Measurements from ENCODE around the gene NFATC1. TPM values are rescaled to one million over a fixed set of nuclear protein-coding genes. Genes with fewer than 3 reads are reported as not detected.

NFATC1 gene
- total RNA-seq, 4 donors from 2014 or later, result 7.1 to 74.7 (median 28.4) TPM

GRCh38 chr18:79520478-79521390 lies 125.0 kb downstream of the NFATC1 start:
- H3K27me3 ChIP-seq, result no peaks in the 10 kb centered on the region
- DNase-seq (no peak), ATAC-seq (no peak)
- no peak overlapping the region for H3K27ac ChIP-seq
- H3K4me3 ChIP-seq, result no peak overlapping the region
- in situ Hi-C loops (cut with MboI; ENCODE audit: low sequenced_read_pairs in 4 of 4) (no loop called here), intact Hi-C loops (cut with DNase I; ENCODE audit: low total_unique reads) (no loop called here)
- no peaks in the 10 kb centered on the region for H3K36me3 ChIP-seq
- no peaks in the 10 kb centered on the region for H3K9me3 ChIP-seq
- no peak for TF ChIP-seq POLR2A (IDR thresholded peaks at IDR 0.05)
- H3K4me1 ChIP-seq, result peaks cover 8 to 9% of the 10 kb centered on the region in 2 donors

DNA sequence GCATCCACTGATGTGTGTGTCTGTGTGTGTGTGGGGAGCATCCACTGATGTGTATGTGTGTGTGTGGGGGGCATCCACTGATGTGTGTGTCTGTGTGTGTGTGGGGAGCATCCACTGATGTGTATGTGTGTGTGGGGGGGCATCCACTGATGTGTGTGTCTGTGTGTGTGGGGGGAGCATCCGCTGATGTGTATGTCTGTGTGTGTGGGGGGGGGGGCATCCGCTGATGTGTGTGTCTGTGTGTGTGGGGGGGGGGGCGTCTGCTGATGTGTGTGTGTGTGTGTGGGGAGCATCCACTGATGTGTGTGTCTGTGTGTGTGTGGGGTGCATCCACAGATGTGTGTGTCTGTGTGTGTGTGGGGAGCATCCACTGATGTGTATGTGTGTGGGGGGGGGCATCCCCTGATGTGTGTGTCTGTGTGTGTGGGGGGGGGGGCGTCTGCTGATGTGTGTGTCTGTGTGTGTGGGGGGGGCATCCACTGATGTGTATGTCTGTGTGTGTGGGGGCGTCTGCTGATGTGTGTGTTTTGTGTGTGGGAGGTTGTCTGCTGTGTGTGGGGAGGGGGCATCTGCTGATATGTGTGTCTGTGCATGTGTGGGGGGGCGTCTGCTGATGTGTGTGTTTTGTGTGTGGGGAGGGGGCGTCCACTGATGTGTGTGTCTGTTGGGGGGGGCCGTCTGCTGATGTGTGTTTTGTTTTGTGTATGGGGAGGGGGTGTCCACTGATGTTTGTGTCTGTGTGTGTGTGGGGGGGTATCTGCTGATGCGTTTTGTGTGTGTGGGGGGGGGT lies 125.9 kb downstream of the NFATC1 start:
- Histone ChIP-seq H3K4me3 (no peak overlapping the region), H3K36me3 (no peaks in the 10 kb centered on the region), H3K9me3 (no peaks in the 10 kb centered on the region), H3K27me3 (no peaks in the 10 kb centered on the region), H3K27ac (no peak overlapping the region), H3K4me1 (peaks cover 11 to 14% of the 10 kb centered on the region in 2 donors)
- intact Hi-C loops (cut with DNase I; ENCODE audit: low total_unique reads) (no loop called here), in situ Hi-C loops (cut with MboI; ENCODE audit: low sequenced_read_pairs in 4 of 4) (no loop called here)
- TF ChIP-seq POLR2A (IDR thresholded peaks at IDR 0.05) (no peak), CTCF (IDR thresholded peaks at IDR 0.05 in 4 of 5, conservative IDR thresholded peaks at IDR 0.05 in 1 of 5) (no peak)
- DNase-seq (no peak), ATAC-seq (no peak)

DNA sequence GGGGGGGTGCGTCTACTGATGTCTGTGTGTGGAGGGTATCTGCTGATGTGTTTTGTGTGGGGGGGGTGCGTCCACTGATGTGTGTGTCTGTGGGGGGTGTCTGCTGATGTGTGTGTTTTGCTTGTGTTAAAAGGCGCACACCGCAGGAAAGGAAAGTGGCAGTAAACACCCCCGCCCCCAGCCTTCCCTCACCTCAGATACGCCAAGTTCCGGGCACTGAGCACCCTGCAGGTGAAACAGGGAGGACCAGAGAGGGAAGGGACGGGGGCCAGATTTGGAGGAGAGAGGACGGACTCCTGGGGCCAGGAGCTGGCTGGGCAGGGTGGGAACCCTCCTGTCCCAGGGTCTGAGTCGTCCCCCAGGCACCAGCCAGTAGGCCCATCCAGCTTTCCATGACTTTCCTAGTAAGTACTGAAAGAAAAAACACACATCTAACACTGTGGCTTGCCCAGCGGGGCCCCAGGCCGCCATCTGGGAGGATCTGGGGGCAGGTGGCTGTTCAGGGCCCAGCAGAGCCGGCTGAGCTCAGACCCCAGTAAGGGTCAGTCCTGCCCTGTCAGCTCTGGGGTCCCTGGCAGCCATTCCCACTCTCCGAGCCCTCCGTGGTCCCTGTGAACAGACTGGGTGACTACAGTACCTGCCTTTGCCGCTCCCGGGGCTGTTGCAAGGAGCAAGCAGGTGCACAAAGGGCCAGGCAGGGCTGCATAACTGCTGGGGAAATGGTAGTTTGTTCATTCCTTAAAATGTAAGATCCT lies 126.9 kb downstream of the NFATC1 start:
- no peaks in the 10 kb centered on the region for H3K27me3 ChIP-seq
- intact Hi-C loops (cut with DNase I; ENCODE audit: low total_unique reads) (no loop called here), in situ Hi-C loops (cut with MboI; ENCODE audit: low sequenced_read_pairs in 4 of 4) (no loop called here)

GRCh38 chr18:79523206-79523735 lies 127.5 kb downstream of the NFATC1 start:
- intact Hi-C loops (cut with DNase I; ENCODE audit: low total_unique reads) (no loop called here), in situ Hi-C loops (cut with MboI; ENCODE audit: low sequenced_read_pairs in 4 of 4) (no loop called here)
- no peak for DNase-seq
- no peak for ATAC-seq
- H3K9me3 ChIP-seq, result no peaks in the 10 kb centered on the region
- H3K27me3 ChIP-seq, result no peaks in the 10 kb centered on the region
- H3K4me1 ChIP-seq, result peaks cover 7 to 13% of the 10 kb centered on the region in 2 donors
- no peak overlapping the region for H3K4me3 ChIP-seq
- peaks cover 0 to 8% of the 10 kb centered on the region in 2 donors for H3K36me3 ChIP-seq
- H3K27ac ChIP-seq, result no peak overlapping the region
- TF ChIP-seq CTCF (IDR thresholded peaks at IDR 0.05 in 4 of 5, conservative IDR thresholded peaks at IDR 0.05 in 1 of 5), result no peak
- no peak for TF ChIP-seq POLR2A (IDR thresholded peaks at IDR 0.05)

More for the DNA sequence above, 126.9 kb downstream of the NFATC1 start:
- Histone ChIP-seq H3K9me3 (no peaks in the 10 kb centered on the region), H3K36me3 (peaks cover 0 to 2% of the 10 kb centered on the region in 2 donors), H3K4me1 (peaks cover 7 to 13% of the 10 kb centered on the region in 2 donors), H3K27ac (no peak overlapping the region), H3K4me3 (no peak overlapping the region)
- TF ChIP-seq CTCF (IDR thresholded peaks at IDR 0.05 in 4 of 5, conservative IDR thresholded peaks at IDR 0.05 in 1 of 5) (no peak), POLR2A (IDR thresholded peaks at IDR 0.05) (no peak)
- DNase-seq (no peak), ATAC-seq (no peak)
